CD4-positive, alpha-beta T cell treated with Interleukin-15 for 4 hours (primary cell): Measurements from ENCODE around the gene ETF1.
A peak's percentile ranks its signal among the peaks of the same experiment; 100 is the strongest.
"Not testable (repeated sequence)": the region's sequence is repeated elsewhere in the genome, so short reads cannot be mapped to it uniquely, and the experiment has no call there.

Source experiments
- DNase-seq: peaks from one replicate; pipeline ENCODE4 v3.0.0-alpha.2; 2020; ENCODE audit warnings: low spot score

The ETF1 gene

DNA sequence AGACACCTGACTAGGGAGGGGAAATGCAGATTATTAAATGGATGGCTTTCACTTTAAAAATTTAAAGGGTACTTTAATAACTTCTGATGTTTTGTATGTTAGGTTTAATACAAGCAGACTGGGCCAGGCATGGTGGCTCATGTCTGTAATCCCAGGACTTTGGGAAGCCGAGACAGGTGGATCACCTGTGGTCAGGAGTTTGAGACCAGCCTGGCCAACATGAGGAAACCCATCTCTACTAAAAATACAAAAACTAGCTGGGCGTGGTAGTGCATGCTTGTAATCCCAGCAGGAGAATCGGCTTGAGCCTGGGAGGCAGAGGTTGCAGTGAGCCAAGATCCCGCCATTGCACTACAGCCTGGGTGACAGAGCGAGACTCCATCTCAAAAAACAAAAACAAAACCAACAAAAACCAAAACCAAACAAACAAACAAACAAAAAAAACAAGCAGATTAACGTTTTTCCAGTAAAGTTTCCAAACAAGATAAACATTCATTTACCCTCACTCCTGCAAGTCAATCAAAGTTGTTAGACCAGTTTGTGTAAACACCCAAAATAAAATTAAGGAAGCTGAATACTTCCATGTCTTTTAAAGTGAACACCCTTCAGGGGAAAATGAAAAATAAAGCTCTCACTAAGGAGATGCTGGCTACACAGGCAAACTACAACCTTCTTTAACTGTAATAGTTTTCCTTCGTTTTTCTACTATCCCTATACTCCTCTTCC lies 14.1 kb downstream of the ETF1 start:
- no peak for DNase-seq

DNA sequence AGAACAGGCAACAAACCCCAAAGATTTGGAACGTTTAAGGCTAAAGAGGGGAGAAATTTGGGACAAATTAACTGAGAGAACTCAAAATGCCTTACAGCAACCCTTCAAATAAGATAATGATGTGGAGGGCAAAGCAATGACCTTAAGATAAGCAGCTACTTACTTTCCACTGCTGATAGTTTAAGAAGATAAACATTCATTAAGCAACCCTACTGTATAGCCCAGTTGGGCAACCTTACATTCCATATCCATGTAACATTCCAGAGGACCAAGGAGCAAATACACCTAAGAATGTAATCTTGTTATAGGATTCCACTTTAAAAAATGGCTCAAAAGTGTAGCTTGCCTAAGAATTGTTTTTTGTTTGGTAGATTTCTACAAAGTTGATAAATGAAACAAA lies 14.8 kb downstream of the ETF1 start:
- DNase-seq = no peak

DNA sequence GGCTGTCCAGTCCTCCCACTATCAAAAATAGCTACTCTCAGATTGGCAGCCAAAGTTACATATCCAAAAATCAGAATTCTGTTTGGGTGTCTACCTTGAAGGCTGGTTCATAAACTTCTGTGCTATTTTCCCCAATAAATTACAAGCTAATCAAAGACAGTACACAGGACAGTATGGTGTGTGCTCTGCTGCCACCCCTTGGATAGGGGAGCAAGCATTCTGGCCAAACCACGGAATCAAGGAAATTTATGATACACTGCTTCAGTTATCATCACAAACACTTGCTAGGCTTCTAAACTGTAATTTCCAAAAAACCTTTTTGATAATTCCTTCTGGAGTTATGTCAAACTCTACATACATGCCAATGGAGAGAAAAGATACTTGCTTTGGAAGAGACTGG lies 15.9 kb downstream of the ETF1 start:
- no peak for DNase-seq

DNA sequence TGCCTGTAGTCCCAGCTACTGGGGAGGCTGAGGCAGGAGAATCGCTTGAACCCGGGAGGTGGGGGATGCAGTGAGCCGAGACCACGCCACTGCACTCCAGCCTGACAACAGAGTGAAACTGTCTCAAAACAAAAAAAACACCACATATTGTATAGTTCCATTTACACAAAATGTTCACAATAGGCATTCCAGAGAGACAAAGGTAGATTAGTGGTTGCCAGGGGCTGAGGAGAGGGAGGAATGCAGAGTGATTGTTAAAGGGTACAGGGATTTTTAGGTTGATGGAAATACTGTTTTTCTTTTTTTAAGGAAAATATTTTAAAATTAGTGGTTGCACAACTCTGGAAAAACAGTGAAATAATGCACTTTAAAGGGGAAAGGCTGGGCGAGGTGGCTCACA lies 19.6 kb downstream of the ETF1 start:
- DNase-seq = no peak

DNA sequence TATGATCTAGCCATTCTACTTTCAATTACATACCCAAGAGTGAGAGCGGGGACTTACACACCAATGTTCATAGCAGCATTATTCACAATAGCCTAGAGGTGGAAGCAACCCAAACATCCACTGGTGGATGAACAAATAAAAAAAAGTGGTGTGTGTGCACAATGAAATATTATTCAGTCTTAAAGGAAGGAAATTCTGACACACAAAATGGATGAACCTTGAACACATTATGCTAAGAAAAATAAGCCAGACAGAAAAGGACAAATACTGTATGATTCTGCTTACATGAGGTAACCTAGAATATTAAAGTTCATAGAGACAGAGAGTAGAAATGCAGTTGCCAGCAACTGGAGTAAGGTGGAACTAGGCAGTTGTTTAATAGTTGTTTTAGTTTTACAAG lies 22.1 kb downstream of the ETF1 start:
- DNase-seq = no peak

DNA sequence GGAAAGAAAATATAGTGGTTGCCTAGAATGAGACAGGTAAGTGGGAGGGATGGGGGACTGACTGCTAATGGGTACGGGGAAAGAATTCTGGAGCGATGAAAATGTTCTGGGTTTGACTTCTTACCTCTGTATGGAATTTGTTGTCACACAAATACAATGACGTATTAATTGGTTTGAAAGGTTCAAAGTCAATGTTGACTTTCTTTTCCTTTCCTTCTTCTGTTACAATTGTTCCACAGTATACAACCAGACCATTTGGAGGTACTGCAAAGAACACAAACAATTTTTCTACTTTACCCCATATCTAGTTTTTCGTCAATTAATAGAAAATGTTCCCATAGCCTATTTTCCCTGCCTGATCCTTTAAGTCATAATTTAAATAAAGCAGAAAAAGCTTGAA lies 25.6 kb downstream of the ETF1 start:
- no peak for DNase-seq

DNA sequence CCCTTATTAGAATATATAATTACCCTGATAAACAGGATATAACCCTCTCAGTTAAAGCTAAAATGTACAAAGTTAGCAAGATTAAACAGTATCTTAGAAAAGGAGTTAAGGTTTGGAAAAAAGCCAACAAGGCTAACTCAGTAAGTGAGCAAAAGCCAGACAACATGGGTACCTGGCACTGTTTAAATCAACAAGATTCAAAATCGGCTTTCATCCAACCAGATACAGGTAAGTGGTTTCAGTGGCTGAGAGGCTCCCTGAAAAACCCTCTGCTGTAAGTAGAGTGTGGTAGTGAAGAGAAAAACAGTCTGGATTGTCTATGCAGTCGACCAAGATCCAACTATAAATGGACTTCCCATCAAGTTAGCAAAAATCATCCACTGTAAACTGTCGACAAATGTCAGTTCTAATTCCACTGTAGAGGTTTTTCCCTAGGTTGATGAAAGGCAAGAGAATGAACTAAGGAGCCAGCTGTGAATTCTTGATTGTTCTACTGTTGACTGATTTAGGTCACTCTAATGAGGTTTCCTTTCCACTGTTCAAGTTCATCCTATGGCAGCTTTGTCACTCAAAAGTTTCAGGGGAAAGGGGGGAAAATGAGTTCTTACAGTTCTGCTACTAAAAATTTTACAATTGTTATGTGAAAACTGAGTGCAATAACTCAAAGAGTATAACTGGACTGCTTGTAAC lies 27.3 kb downstream of the ETF1 start:
- no peak for DNase-seq

DNA sequence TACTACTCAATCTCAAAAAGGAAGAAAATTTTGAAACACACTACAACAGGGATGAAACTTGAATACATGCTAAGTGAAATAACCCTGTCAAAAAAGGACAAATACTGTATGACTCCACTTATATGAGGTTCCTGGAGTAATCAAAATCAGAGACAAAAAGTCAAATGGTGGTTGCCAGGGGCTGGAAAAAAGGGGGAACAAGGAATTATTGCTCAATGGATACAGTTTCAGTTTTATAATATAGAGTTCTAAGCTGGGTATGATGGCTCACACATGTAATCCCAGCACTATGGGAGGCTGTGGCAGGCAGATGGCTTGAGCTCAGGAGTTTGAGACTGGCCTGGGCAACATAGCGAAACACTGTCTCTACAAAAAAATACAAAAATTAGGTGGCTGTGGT lies 29.0 kb downstream of the ETF1 start:
- no peak for DNase-seq

DNA sequence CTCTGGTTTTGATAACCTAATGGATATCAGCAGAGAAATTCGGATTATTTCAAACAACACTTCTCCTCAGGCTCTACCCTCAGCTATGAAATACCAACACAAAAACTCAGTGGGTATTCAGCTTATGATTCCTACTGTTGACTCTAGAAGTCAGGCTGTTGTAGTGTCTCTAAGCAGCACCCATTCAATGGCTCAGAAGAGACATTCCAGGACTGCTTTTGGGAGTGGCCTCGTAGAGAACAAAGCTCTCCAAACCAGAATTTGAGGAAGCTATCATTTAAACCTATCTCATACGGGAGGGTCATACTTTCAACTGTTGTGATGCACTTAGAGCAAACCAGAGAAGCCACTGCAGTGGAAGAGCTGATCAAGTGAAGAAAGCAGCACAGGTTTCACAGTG lies 34.1 kb downstream of the ETF1 start:
- DNase-seq = no peak

DNA sequence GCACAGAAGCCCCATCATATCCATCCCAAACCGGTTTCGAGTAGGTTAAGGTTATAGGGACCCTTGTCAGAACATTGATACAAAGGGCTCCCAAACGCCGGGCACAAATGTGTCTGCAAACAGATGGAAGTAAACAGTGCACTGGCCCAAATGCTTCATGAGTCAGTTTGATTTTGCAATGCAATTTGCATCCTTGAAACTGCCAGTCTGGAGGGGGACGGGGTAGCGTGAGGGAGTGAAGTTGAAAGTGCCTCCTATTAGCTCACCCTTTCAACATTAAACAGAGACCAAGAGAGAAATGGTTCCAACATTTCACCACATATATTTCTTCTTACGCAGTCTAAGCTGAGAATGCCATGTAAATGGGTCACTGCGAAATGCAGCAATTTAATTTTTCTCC lies 35.6 kb downstream of the ETF1 start:
- DNase-seq = not testable (repeated sequence)

DNA sequence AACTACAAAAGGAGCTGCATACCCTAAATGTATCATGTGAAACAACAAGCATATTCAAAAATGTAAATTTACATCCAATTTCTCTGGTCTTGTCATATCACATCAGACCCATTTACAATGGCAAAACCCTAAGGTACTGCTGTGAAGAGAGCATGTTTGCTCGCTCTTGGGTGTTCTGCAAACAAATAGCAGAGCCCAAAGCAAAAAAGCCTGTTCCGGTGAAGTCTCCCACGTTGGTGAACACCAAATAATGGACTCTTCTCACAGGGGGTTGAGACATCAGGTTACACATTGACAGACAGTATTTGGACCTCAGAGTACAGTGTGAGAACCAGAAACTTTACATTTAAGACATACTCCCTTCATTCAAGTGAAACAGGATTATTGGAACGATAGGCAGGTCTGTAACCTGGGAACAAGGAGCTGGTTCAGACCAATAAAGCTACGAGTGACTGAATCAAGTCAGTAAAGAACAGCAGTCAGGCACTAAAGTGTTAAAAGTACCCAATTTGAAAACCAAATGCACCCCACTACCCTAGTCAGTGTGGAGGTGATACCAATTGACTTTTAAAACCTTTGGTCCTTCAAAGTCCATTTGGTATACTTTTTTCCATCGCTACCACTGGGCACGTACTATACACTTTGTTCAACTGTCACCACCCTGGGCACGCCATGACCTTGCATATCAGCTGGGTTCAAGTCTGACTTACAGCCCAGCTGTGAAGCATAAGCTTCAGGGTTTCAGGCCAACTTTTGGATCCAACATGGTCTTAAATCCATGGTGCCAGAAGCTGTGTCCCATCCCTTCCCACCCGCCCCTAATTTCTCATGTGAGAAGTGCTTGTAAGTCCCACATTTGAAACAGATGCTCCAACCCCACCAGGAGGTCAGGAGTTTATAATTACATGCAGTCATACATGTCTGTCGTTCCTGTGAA lies 36.4 kb downstream of the ETF1 start:
- DNase-seq = no peak

DNA sequence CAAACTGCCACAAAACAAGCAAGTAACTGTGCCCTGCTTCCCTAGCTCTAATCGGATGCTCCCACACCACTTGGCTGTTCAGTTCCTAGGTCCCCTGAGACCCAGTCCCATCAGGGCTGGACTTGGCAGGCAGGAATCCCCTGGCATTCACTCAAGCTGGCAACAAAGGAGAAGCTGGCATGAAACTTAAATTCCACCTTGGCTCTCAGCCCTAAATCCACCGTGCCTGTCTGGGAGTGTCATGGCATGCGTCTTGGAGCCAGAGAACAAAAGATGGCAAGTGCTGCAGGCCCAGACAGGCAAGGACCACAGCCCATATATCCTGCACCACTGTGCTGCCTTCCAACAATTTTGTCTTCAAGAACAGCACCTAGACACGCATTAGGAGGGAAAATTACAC lies 38.2 kb downstream of the ETF1 start:
- DNase-seq = no peak

DNA sequence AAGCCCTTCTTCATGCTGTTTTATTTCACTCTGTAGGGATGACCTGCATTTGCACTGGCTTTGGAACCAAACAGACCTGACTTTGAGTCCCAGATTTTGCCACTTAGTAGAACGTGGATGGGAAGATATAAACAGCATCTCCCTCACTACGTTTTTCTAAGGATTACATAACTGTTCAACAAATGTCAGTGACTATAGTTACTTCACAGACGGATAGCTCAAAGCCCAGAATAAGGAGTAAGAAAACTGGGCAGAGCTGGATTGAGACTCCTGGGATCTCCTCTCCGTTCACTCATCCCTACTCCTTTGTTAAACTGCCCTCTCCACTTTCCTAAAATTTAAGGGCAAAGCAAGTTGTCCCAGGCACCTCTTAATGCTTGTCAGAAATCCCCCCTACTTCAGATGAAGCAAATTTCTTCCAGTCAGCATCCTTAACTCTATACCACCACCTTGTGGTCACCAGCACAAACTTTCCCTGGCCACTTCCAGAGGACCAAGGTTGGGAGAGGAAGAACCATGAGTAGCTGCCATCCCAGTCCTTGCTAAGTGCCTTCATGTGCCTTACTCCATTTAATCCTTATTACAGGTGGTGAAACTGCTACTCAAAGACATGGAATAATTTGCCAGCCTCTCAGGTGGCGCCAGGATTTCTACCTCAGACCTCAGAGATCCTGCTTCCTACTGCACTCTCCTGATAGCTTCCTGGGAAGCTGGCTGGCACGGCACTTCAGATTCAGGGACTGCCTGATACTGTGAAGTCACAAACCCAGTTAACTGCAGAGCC lies 39.4 kb downstream of the ETF1 start:
- peak; percentile 56 for DNase-seq

DNA sequence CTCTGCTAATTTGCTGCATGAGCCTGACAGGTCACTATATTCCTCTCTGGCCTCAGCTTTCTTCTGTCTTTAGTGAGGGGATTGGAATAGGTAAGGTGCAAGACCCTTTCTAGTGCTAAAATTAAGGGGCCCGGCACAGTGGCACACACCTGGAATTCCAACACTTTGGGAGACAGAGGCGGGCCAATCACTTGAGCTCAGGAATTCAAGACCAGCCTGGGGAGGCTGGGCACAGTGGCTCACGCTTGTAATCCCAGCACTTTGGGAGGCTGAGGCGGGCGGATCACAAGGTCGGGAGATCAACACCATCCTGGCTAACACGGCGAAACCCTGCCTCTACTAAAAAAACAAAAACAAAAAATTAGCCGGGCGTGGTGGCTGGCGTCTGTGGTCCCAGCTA lies 40.5 kb downstream of the ETF1 start:
- no peak for DNase-seq

DNA sequence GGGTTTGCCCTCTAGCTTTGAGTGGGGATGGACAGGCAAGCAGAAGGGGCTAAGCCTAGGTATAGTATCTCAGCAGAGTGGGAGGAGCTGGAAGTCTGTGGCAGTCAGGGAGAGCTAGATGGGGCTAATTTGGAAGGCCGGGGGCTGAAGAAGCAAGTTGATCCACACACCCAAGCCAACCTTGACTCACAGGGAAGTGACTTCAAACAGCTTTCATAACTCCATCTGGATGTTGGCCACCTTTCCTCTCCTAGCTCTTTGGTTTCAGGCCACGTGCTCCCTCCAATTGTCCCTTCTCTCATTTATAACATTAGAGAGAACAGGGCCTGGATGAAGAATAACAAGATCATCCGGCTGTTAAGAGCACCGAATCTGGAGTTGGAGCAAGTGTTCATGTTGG lies 40.9 kb downstream of the ETF1 start:
- no peak for DNase-seq

DNA sequence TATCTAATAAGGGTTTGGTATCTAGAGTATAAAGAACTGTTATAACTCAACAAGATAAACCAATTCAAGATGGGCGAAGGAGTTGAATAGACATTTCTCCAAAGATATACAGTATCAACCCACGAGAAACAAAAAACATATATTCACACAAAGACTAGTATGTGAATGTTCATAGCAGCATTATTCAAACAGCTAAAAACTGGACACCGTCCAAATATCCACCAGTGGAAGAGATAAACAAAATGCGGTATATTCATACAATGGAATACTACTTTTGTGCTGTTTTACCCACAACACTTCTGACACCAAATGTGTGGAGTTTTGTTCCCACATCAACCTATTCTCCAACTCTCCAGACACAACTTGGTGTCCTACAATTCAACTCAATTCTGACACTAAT lies 44.7 kb downstream of the ETF1 start:
- no peak for DNase-seq

DNA sequence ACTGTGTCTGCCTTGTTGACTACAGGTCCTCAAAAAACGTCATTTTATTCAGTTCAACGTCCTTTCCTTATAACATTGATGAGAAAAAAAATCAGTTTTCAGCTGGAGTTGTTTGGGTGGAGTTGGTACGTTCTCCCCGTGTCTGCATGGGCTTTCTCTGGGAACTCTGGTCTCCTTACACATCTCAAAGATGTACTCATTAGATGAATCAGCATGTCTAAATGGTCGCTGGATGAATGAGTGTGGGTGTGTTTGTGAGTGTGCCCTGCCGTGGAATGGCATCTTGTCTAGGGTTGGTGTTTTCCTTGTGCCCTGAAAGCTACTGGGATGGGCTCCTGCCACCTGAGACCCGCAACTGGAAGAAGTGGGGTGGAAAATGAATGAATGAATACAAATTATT lies 47.7 kb downstream of the ETF1 start:
- DNase-seq = no peak

DNA sequence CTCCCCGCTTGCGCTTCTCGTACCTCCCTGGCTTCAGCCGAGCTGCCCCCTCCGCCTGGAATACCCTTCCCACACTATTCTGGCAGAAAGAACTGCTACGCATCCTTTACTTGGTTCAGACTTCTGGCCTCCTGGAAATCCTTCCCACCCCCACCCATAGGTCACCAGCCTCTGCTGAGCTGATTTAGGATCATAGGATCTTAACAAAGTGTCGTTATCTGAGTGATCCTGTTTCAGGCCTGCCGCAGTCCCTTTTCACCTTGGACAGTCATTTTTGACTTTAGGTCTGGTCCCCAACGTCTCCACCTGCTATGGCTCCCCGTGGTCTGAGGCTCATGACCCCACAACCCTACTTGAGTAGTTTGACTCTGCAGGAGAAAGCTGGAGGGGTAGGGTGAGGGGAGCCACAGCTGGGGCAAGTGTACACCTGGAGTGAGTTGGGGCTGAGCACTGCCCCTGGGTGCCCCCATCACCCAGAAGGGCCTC lies 50.4 kb downstream of the ETF1 start:
- DNase-seq = no peak

DNA sequence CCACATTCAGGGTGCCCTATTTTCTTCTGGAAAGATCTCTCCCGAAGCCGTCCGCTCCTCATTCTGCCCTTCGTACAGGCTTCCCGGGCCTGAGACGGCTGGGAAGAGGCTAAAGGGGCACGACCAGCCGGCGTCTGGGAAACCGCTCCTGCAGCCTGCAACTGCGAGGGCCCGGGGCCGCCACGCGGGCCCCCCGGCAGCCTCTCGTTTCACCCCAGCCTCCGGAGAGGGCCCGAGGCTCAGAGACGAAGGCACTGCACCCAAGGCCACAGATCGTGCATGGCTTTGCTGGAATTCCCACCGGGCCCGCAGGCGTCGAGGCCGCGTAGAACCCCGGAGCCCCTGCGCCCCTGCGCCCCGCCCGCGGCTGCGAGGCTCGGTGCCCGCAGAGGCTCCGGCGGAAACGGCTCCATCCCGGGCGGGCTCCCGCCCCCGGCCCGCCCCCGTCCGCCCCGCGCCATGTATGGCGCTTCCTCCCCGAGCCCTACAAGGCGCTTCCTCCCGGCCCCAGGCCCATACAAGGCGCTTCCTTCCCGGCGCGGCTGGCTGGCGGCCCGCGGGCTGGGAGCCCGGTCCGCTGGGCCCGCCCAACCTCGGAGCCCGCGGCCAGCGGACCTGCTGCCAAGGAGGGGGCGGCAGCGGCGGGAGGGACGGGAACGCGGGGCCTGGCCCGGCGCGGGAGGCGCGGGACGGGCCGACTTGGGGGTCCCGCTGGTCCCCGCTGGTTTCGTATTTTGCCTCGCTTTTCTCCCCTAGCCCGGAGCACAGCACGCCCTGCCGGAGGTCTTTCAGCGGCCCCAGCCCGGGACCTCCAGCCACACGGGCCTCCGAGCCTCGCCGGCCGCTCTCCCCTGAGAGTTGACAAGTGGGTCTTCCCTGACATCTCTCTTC lies 51.1 kb downstream of the ETF1 start:
- DNase-seq = peak; percentile 82

DNA sequence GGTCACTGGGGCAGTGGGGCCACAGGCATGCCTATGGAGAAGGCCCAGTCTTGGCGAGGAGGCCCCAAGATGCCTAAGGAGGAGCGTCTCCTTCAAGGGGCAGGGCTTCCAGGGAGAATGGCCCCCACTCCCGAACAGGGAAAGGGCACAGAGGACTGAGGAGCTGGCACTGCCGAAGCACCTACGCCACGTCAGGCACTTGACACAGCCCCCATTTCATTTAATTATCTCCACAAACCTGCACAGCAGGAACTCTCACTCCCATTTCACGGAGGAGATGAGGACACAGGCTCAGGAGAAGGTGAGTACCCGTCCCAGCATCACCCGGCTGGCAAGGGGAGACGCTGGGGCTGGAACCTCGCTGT lies 51.8 kb downstream of the ETF1 start:
- no peak for DNase-seq
